Loucy (cell line): ENCODE data around the gene NDUFA8.

Experiments
- H2AFZ ChIP-seq: fragments of 200-600 bp; sonication (generic); 2 replicates; pipeline ENCODE4 v1.6.0; 2016; ENCODE audit warnings: antibody characterized with exemption, mild to moderate bottlenecking, low read length, moderate library complexity
- H3F3A ChIP-seq: fragments of 200-600 bp; 2 replicates; pipeline ENCODE4 v1.6.0; 2016; ENCODE audit warnings: antibody characterized with exemption, low read depth, mild to moderate bottlenecking
- H3K27me3 ChIP-seq: fragments of 200-600 bp; sonication (generic); 2 replicates; pipeline ENCODE4 v1.6.1; 2014; ENCODE audit warnings: low read length, mild to moderate bottlenecking; ENCODE audit not compliant: insufficient read depth, poor library complexity, severe bottlenecking
- H3K36me3 ChIP-seq: fragments of 200-600 bp; sonication (generic); 2 replicates; pipeline ENCODE4 v1.6.1; 2016; ENCODE audit warnings: low read length; ENCODE audit not compliant: insufficient read depth
- H3K4me1 ChIP-seq: fragments of 200-600 bp; sonication (generic); 2 replicates; pipeline ENCODE4 v1.5.1; 2014; ENCODE audit warnings: low read length, mild to moderate bottlenecking; ENCODE audit not compliant: insufficient read depth, poor library complexity, severe bottlenecking
- H3K4me2 ChIP-seq: fragments of 200-600 bp; sonication (generic); 2 replicates; pipeline ENCODE4 v1.6.0; 2014; ENCODE audit warnings: antibody characterized with exemption, low read length, low read depth, mild to moderate bottlenecking; ENCODE audit not compliant: poor library complexity, severe bottlenecking
- H3K4me3 ChIP-seq: fragments of 200-600 bp; sonication (generic); 2 replicates; pipeline ENCODE4 v1.5.1; 2014; ENCODE audit warnings: low read length, mild to moderate bottlenecking, mixed read lengths; ENCODE audit not compliant: poor library complexity, severe bottlenecking
- H3K79me2 ChIP-seq: fragments of 200-600 bp; sonication (generic); 2 replicates; pipeline ENCODE4 v1.6.1; 2014; ENCODE audit warnings: low read length; ENCODE audit not compliant: insufficient read depth
- H3K9ac ChIP-seq: fragments of 200-600 bp; sonication (generic); 2 replicates; pipeline ENCODE4 v1.6.0; 2014; ENCODE audit warnings: mild to moderate bottlenecking, low read depth, low read length, moderate library complexity; ENCODE audit not compliant: poor library complexity, severe bottlenecking
- H3K9me2 ChIP-seq: fragments of 200-600 bp; sonication (generic); replicated peaks from 2 replicates; pipeline ENCODE4 v1.6.1; 2016; ENCODE audit warnings: low read depth, low read length, mixed read lengths
- H3K9me3 ChIP-seq: fragments of 200-600 bp; sonication (generic); 2 replicates; pipeline ENCODE4 v1.6.1; 2014; ENCODE audit warnings: mild to moderate bottlenecking, antibody characterized with exemption, low read length, low read depth; ENCODE audit not compliant: insufficient read depth
- H4K20me1 ChIP-seq: fragments of 200-600 bp; sonication (generic); 2 replicates; pipeline ENCODE4 v1.6.0; 2014; ENCODE audit warnings: antibody characterized with exemption, low read length, mild to moderate bottlenecking; ENCODE audit not compliant: insufficient read depth, poor library complexity, severe bottlenecking
- EZH2phosphoT487 ChIP-seq: fragments of 200-600 bp; IDR thresholded peaks from 2 replicates; pipeline ENCODE4 v1.6.1; 2018; ENCODE audit warnings: antibody characterized with exemption, mild to moderate bottlenecking, moderate library complexity, borderline replicate concordance
- TF ChIP-seq, protein P1 (sequence below): fragments of 200-600 bp; sonication (generic); conservative IDR thresholded peaks from 2 replicates; pipeline ENCODE4 v1.5.1; 2014; ENCODE audit warnings: mild to moderate bottlenecking, antibody characterized with exemption, low read length

NDUFA8 gene

GRCh38 chr9:122112238-122112637 lies 47.3 kb downstream of the NDUFA8 start:
- Histone ChIP-seq H3F3A (no peaks in the 10 kb centered on the region), H3K9ac (no peak overlapping the region), H4K20me1 (no peaks in the 10 kb centered on the region), H3K27me3 (no peaks in the 10 kb centered on the region), H3K4me3 (no peak overlapping the region), H3K9me3 (no peaks in the 10 kb centered on the region), H3K79me2 (no peaks in the 10 kb centered on the region), H3K36me3 (no peaks in the 10 kb centered on the region), H3K9me2 (no peaks in the 10 kb centered on the region), H3K4me2 (no peak overlapping the region), H3K4me1 (no peaks in the 10 kb centered on the region), H2AFZ (no peak overlapping the region)
- TF ChIP-seq, protein P1, sequence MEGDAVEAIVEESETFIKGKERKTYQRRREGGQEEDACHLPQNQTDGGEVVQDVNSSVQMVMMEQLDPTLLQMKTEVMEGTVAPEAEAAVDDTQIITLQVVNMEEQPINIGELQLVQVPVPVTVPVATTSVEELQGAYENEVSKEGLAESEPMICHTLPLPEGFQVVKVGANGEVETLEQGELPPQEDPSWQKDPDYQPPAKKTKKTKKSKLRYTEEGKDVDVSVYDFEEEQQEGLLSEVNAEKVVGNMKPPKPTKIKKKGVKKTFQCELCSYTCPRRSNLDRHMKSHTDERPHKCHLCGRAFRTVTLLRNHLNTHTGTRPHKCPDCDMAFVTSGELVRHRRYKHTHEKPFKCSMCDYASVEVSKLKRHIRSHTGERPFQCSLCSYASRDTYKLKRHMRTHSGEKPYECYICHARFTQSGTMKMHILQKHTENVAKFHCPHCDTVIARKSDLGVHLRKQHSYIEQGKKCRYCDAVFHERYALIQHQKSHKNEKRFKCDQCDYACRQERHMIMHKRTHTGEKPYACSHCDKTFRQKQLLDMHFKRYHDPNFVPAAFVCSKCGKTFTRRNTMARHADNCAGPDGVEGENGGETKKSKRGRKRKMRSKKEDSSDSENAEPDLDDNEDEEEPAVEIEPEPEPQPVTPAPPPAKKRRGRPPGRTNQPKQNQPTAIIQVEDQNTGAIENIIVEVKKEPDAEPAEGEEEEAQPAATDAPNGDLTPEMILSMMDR, result no peak
- no peak for TF ChIP-seq EZH2phosphoT487

DNA sequence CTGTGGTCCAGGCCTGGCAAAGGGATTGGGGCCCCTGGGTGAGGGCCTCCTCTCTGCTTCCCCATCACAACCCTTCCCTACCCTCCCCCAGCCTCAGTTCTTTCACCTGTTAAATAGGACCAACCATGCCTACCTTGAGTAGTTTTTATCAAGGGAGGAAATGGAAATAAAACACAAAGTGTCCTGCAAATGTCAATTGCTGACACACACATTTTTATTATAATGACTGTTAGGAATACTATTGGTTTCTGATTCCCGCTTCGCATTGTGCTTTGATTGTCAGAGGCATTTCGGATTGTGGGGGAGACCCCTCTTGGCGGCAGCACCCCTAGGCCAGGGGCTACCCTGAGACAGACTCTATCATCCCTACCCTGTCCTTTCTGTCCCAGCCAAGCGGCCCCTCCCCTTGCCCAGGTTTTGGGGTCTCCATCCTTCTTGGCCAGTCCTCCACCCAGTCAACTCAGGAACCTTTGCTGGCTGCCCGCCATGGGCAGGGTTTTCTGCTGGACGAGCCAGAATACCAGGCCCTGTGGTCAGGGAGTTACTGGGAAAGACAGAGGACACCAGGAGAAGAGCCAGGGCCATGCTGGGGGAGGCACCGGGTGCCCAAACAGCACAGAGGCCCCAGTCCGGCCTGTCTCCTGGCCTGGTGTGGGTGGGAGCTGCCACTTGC lies 48.0 kb downstream of the NDUFA8 start:
- H3F3A ChIP-seq, result no peaks in the 10 kb centered on the region
- H2AFZ ChIP-seq, result no peak overlapping the region
- H3K9me3 ChIP-seq, result no peaks in the 10 kb centered on the region
- no peak overlapping the region for H3K9ac ChIP-seq
- H3K9me2 ChIP-seq, result no peaks in the 10 kb centered on the region
- no peak overlapping the region for H3K4me3 ChIP-seq
- no peaks in the 10 kb centered on the region for H3K4me1 ChIP-seq
- no peak overlapping the region for H3K4me2 ChIP-seq
- no peaks in the 10 kb centered on the region for H4K20me1 ChIP-seq
- TF ChIP-seq EZH2phosphoT487, result no peak
- TF ChIP-seq, protein P1, result no peak
- H3K36me3 ChIP-seq, result no peaks in the 10 kb centered on the region
- no peaks in the 10 kb centered on the region for H3K79me2 ChIP-seq
- no peaks in the 10 kb centered on the region for H3K27me3 ChIP-seq

DNA sequence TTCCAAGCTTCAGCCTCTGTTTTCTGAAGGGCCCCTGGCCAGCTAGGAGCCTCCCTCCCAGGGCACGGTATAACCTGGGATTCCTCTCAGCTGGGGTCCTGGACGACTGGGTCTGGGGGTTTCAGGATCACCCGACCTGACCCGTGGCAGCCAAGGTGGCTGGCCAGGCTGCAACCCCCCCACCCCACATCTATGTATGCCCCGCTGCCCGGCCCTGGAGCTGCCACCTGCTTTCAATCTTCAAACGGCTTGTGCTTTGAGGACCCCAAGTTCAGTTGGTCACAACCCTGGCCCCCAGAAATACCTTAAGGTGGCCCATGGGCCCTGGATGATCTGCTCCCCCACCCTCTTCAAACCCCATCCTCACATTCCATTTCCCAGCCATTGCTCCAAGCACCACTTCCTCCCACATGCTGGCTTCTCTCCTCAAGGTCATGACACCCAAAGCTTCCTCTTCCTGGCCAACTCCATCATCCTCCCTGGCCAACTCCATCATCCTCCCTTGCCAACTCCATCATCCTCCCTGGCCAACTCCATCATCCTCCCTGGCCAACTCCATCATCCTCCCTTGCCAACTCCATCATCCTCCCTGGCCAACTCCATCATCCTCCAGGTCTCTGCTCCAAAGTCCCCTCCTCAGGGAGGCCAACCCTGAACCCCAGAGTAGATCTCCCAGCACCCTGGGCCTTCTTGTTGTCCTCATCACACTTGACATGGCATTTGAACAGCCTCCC lies 49.3 kb downstream of the NDUFA8 start:
- Histone ChIP-seq H2AFZ (no peak overlapping the region), H3K4me2 (no peak overlapping the region), H3K79me2 (no peaks in the 10 kb centered on the region), H3K9me2 (no peaks in the 10 kb centered on the region), H4K20me1 (no peaks in the 10 kb centered on the region), H3K9ac (no peak overlapping the region), H3F3A (no peaks in the 10 kb centered on the region), H3K4me1 (no peaks in the 10 kb centered on the region), H3K27me3 (no peaks in the 10 kb centered on the region), H3K9me3 (no peaks in the 10 kb centered on the region), H3K4me3 (no peak overlapping the region), H3K36me3 (no peaks in the 10 kb centered on the region)
- TF ChIP-seq, protein P1, result no peak
- TF ChIP-seq EZH2phosphoT487, result no peak
